Inflammatory macrophage (primary cell): ENCODE measurements around the gene JMJD7.
A peak's percentile ranks its signal among the peaks of the same experiment; 100 is the strongest.

ENCODE experiments used
- DNase-seq, 2 donors: peaks; one replicate each; pipeline ENCODE4 v3.0.0-alpha.2; 2020 to 2022
- total RNA-seq, 18 experiments: gene quantifications; one replicate each; lab custom pipeline; 2026; ENCODE audit warnings: mixed read lengths in 6 of 18, inconsistent platforms in 2 of 18; lab: John Stamatoyannopoulos, UW

The JMJD7 gene
- 0.12 to 0.97 (median 0.47) reads per million in 18 experiments for total RNA-seq

GRCh38 chr15:41827880-41828806 is at the start of gene JMJD7:
JMJD7 (plus strand) TSS chr15:41828092; CDS start chr15:41828125, 33 bp downstream.
- peak; percentile 87 to 93 for DNase-seq

- no peak for DNase-seq
These were observed 49.4 kb upstream of the JMJD7 start for GRCh38 chr15:41778521-41778920.

- DNase-seq, result no peak
These were observed 48.2 kb upstream of the JMJD7 start for GRCh38 chr15:41779662-41780157.

- DNase-seq, result no peak
These were observed 47.6 kb upstream of the JMJD7 start for GRCh38 chr15:41780266-41780665.

GRCh38 chr15:41780727-41781126 is 47.2 kb upstream of the JMJD7 start:
- DNase-seq, result no peak

GRCh38 chr15:41782371-41783282 is 45.3 kb upstream of the JMJD7 start:
- no peak for DNase-seq

GRCh38 chr15:41783296-41783695 is 44.6 kb upstream of the JMJD7 start:
- DNase-seq, result no peak

GRCh38 chr15:41788262-41788661 is 39.6 kb upstream of the JMJD7 start:
- DNase-seq, result no peak

GRCh38 chr15:41789236-41789635 is 38.7 kb upstream of the JMJD7 start:
- no peak for DNase-seq

- DNase-seq, result no peak
These were observed 38.2 kb upstream of the JMJD7 start for GRCh38 chr15:41789662-41790061.

- no peak for DNase-seq
These were observed 37.7 kb upstream of the JMJD7 start for GRCh38 chr15:41790169-41790568.

- peak in 1 of 2 donors; percentile 10 for DNase-seq
These were observed 36.9 kb upstream of the JMJD7 start for GRCh38 chr15:41790756-41791546.

- no peak for DNase-seq
These were observed 36.4 kb upstream of the JMJD7 start for GRCh38 chr15:41791547-41791937.

GRCh38 chr15:41792000-41792637 is 35.8 kb upstream of the JMJD7 start:
- DNase-seq, result no peak

- no peak for DNase-seq
These were observed 33.8 kb upstream of the JMJD7 start for GRCh38 chr15:41794081-41794480.

- DNase-seq, result no peak
These were observed 31.7 kb upstream of the JMJD7 start for GRCh38 chr15:41795996-41796856.

GRCh38 chr15:41797201-41797944 is 30.5 kb upstream of the JMJD7 start:
- DNase-seq, result no peak

- no peak for DNase-seq
These were observed 29.0 kb upstream of the JMJD7 start for GRCh38 chr15:41798607-41799487.

- no peak for DNase-seq
These were observed 28.4 kb upstream of the JMJD7 start for GRCh38 chr15:41799488-41799805.
